GM10847 (cell line): ENCODE results near the gene FGD6.

Source experiments
- POLR2A ChIP-seq: IDR thresholded peaks from 2 replicates; pipeline ENCODE4 v1.6.1; 2011; ENCODE audit not compliant: insufficient read length; ENCODE audit errors: extremely low read depth

The FGD6 gene

DNA sequence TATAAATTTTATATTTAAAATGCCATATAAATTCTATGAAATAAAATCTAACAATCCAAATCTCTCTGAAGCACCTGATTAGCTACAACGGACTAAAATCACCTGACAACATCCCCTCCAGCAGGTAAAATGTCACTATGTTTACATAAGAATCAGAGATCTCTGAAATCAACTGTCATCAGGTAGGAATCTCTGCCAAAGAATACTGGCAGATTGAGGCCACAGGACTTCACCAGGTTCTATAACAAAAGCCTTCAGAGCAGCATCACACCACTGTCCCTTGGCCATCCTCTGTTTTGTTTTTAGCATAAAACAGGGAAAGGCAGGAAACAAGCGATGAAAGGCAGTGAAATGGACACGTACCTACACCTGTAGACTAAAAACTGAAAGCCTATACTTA lies 22.1 kb downstream of the FGD6 start:
- no peak for TF ChIP-seq POLR2A

- TF ChIP-seq POLR2A = no peak
Observed at GRCh38 chr12:95193139-95193538, 24.1 kb downstream of the FGD6 start.

GRCh38 chr12:95192271-95192670 lies 25.0 kb downstream of the FGD6 start:
- TF ChIP-seq POLR2A = no peak

DNA sequence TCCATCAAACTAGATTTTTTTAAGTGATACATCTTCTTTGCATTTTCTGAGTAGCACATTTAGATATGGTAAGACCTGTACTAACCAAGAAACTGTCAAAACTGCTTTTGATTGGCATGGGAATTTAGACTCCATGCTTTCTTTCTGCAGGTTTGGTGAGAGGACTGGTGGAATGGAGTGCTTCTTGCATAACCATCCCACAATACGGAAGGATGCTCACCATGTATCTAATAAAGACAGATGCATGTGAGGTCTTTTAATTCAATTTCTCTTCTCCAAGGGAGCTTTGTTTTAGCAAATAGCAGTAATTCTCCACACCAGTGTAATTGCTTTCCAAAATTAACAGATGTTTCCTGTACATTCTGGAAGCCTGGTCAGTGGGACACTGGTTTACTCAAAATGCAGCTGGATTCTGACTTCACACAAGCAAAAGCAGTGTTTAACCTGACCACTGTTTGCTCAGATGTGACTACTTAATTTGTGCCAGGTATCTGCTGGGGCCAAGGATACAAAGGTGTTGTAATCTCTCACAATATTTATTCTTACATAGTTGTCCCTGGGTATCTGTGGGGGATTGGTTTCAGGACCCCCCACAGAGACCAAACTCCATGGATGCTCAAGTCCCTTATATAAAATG lies 26.1 kb downstream of the FGD6 start:
- TF ChIP-seq POLR2A = no peak

GRCh38 chr12:95187865-95188415 lies 29.3 kb downstream of the FGD6 start:
- TF ChIP-seq POLR2A = no peak

GRCh38 chr12:95185854-95186253 lies 31.4 kb downstream of the FGD6 start:
- TF ChIP-seq POLR2A = no peak

GRCh38 chr12:95185072-95185471 lies 32.2 kb downstream of the FGD6 start:
- no peak for TF ChIP-seq POLR2A

DNA sequence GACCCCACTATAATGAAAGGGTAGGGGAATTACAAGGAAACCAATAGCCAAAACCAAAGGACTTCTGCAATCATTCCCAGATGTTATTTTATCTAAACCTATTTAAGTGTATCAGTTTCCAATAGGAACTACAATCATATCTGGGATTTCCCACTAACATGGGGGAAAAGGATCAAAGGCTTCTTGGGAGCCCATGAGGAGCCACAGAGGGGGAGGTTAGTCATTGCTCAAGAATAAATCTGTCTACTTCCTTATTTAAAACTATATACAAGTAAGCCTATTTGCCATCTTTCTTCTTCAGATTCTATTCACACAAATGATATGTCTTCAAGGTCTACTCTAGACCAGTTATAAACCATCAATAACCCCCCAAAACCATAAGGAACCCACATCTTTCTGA lies 33.1 kb downstream of the FGD6 start:
- TF ChIP-seq POLR2A = no peak

- no peak for TF ChIP-seq POLR2A
Observed at GRCh38 chr12:95182868-95183415, 34.3 kb downstream of the FGD6 start.

DNA sequence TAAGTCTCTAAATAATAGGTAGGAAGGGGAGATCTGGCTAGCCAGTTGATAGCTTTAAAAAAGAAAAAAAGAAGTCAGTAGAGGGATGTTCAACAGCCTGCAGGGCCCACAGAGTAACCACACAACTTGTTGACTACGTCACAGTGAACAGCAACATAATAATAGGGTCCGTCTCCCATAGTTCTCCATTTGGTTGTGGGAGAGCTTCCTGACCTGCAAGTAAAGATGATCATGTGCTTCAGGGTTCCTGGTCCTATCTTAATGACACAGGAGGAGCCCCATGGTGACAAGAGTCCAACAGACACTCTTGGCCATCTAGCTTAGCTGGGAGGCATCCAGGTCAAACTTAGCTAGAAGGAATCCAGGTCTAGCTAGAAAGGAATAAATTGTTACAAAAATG lies 36.2 kb downstream of the FGD6 start:
- TF ChIP-seq POLR2A = no peak

- TF ChIP-seq POLR2A = no peak
Observed at GRCh38 chr12:95179011-95179410, 38.3 kb downstream of the FGD6 start.

GRCh38 chr12:95178136-95178535 lies 39.1 kb downstream of the FGD6 start:
- TF ChIP-seq POLR2A = no peak

DNA sequence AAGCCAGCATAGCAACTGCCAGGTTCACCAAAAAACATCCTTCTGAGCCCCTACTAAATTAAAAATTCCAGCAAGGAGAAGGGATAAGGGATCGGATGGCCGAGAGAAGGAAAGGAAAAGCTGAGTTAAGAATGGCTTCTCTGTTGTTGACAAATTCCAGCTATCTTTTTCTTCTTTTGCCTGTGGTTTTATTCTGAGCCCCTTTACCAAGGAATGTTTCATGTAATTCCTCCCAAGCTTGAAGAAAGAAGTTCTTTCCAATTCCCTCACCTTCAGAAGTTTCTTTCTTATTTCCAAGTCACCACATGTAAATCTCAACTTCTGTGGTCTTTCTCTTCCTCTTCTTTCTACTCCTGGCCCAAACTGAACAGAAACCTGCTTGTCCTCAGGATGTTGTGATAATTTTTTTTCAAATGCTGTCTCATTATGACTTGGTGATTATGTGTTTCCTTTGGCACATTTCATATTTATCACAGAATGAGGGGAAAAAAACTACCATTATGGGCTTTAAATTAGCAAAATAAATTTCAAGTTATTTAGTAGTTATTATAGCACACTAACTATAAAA lies 40.0 kb downstream of the FGD6 start:
- TF ChIP-seq POLR2A = no peak

GRCh38 chr12:95173392-95174251 lies 43.6 kb downstream of the FGD6 start:
- TF ChIP-seq POLR2A = no peak

- TF ChIP-seq POLR2A = no peak
Observed at GRCh38 chr12:95169368-95169767, 47.9 kb downstream of the FGD6 start.

DNA sequence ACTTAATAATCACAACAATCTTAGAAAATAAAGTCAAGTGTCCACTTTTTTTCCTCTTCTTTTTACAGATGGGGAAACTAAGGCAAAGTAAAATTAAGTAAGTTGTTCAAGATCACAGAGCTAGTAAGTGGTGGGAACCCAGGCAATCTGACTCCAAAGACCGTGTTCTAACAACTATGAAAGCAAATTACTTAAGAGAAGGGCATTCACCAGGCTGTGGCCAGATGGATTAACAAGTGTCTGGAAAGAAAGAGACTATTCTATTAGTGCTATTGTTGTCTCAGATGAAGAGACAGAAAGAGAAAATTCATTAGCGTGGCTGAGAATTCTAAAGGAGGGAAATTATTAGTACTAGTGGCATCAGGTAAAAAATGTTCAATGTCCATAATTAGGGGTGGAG lies 48.5 kb downstream of the FGD6 start:
- TF ChIP-seq POLR2A = no peak

- TF ChIP-seq POLR2A = no peak
Observed at GRCh38 chr12:95164656-95165055, 52.6 kb downstream of the FGD6 start.
